SK-N-SH treated with all-trans-retinoic acid at 6 μM for 48 hours (cell line): Measurements from ENCODE around the gene DPYD.

Source experiments
- CSDC2 ChIP-seq: fragments of 250-450 bp; sonication (Bioruptor Pico); IDR thresholded peaks from 2 replicates; pipeline ENCODE4 v1.5.0; 2020; ENCODE audit warnings: mild to moderate bottlenecking, moderate library complexity
- CSRNP3 ChIP-seq: fragments of 250-450 bp; sonication (Bioruptor Pico); IDR thresholded peaks from 2 replicates; pipeline ENCODE4 v1.5.1; 2021; ENCODE audit warnings: mild to moderate bottlenecking, moderate library complexity
- ESRRG ChIP-seq: fragments of 250-450 bp; sonication (Bioruptor Pico); IDR thresholded peaks from 2 replicates; pipeline ENCODE4 v1.6.1; 2021; ENCODE audit warnings: mild to moderate bottlenecking
- PATZ1 ChIP-seq: fragments of 250-450 bp; sonication (Bioruptor Pico); IDR thresholded peaks from 2 replicates; pipeline ENCODE4 v1.8.0; 2020; ENCODE audit warnings: mild to moderate bottlenecking, moderate library complexity, borderline replicate concordance

- TF ChIP-seq ESRRG (CRISPR knock-in tag) (no peak), PATZ1 (CRISPR knock-in tag) (no peak), CSDC2 (no peak), CSRNP3 (CRISPR knock-in tag) (no peak)
Measured at GRCh38 chr1:97577613-97578012, 343.2 kb downstream of the DPYD start.
